H9 (cell line): ENCODE measurements around the gene TBC1D22A. TPM values are rescaled to one million over a fixed set of nuclear protein-coding genes. Genes with fewer than 3 reads are reported as not detected.
A peak's percentile ranks its signal among the peaks of the same experiment; 100 is the strongest.
"Not testable (repeated sequence)": the region's sequence is repeated elsewhere in the genome, so short reads cannot be mapped to it uniquely, and the experiment has no call there.

Source experiments
- DNase-seq: peaks from one replicate; pipeline ENCODE4 v3.0.0-alpha.2; 2017
- H2AFZ ChIP-seq: one replicate; pipeline ENCODE4 v1.6.1; 2013; ENCODE audit warnings: mild to moderate bottlenecking, low read length, control low read depth, moderate library complexity
- H2AK5ac ChIP-seq: 2 replicates; pipeline ENCODE4 v1.6.1; 2013; ENCODE audit warnings: low read length, control low read depth, mixed read lengths; ENCODE audit not compliant: insufficient read length
- H2BK120ac ChIP-seq: one replicate; pipeline ENCODE4 v1.6.1; 2013; ENCODE audit warnings: low read depth, mild to moderate bottlenecking, low read length, control low read depth, inconsistent platforms; ENCODE audit not compliant: poor library complexity, severe bottlenecking
- H2BK12ac ChIP-seq: 2 replicates; pipeline ENCODE4 v1.6.1; 2013; ENCODE audit warnings: low read length, control low read depth, mixed read lengths, low read depth; ENCODE audit not compliant: insufficient read length
- H2BK15ac ChIP-seq: 2 replicates; pipeline ENCODE4 v1.6.1; 2013; ENCODE audit warnings: low read depth, low read length, control low read depth
- H2BK20ac ChIP-seq: one replicate; pipeline ENCODE4 v1.6.1; 2013; ENCODE audit warnings: low read depth, mild to moderate bottlenecking, low read length, control low read depth, inconsistent platforms; ENCODE audit not compliant: poor library complexity, severe bottlenecking
- H2BK5ac ChIP-seq: 2 replicates; pipeline ENCODE4 v1.6.1; 2013; ENCODE audit warnings: low read length, control low read depth, mixed read lengths; ENCODE audit not compliant: insufficient read length
- H3K14ac ChIP-seq: 2 replicates; pipeline ENCODE4 v1.6.1; 2013; ENCODE audit warnings: low read length, control low read depth; ENCODE audit not compliant: insufficient read depth
- H3K18ac ChIP-seq: 2 replicates; pipeline ENCODE4 v1.6.1; 2013; ENCODE audit warnings: low read depth, mild to moderate bottlenecking, mixed read lengths, low read length, control low read depth; ENCODE audit not compliant: insufficient read length
- H3K23ac ChIP-seq: 2 replicates; pipeline ENCODE4 v1.6.1; 2013; ENCODE audit warnings: low read length, control low read depth, mixed read lengths, low read depth; ENCODE audit not compliant: insufficient read length
- H3K23me2 ChIP-seq: 2 replicates; pipeline ENCODE4 v1.6.1; 2013; ENCODE audit warnings: low read depth, mild to moderate bottlenecking, mixed read lengths, low read length, control low read depth; ENCODE audit not compliant: insufficient read length, poor library complexity, severe bottlenecking
- H3K27ac ChIP-seq: 2 replicates; pipeline ENCODE4 v1.5.1; 2013; ENCODE audit warnings: low read length, control low read depth, mixed read lengths, low read depth; ENCODE audit not compliant: insufficient read length
- H3K27me3 ChIP-seq: 2 replicates; pipeline ENCODE4 v1.6.1; 2013; ENCODE audit warnings: low read length, control low read depth, inconsistent platforms; ENCODE audit not compliant: insufficient read depth
- H3K4ac ChIP-seq: 2 replicates; pipeline ENCODE4 v1.6.1; 2013; ENCODE audit warnings: low read depth, mild to moderate bottlenecking, control low read depth, inconsistent platforms, low read length, moderate library complexity
- H3K4me1 ChIP-seq: 2 replicates; pipeline ENCODE4 v1.6.1; 2013; ENCODE audit warnings: low read length, control low read depth, inconsistent platforms; ENCODE audit not compliant: insufficient read depth
- H3K4me2 ChIP-seq: 2 replicates; pipeline ENCODE4 v1.6.1; 2013; ENCODE audit warnings: low read length, control low read depth, mixed read lengths; ENCODE audit not compliant: insufficient read length, insufficient read depth
- H3K56ac ChIP-seq: 2 replicates; pipeline ENCODE4 v1.6.1; 2013; ENCODE audit warnings: low read depth, mild to moderate bottlenecking, mixed read lengths, low read length, control low read depth; ENCODE audit not compliant: insufficient read length
- H3K79me1 ChIP-seq: 2 replicates; pipeline ENCODE4 v1.6.1; 2013; ENCODE audit warnings: low read depth, mild to moderate bottlenecking, moderate library complexity, low read length, control low read depth, inconsistent platforms; ENCODE audit not compliant: insufficient read depth, poor library complexity, severe bottlenecking
- H3K79me2 ChIP-seq: 2 replicates; pipeline ENCODE4 v1.6.1; 2013; ENCODE audit warnings: low read length, control low read depth, inconsistent platforms; ENCODE audit not compliant: insufficient read depth
- H3K9ac ChIP-seq: 2 replicates; pipeline ENCODE4 v1.6.1; 2013; ENCODE audit warnings: low read length, control low read depth, mixed read lengths; ENCODE audit not compliant: insufficient read length; ENCODE audit errors: extremely low read depth
- H3K9me3 ChIP-seq: one replicate; pipeline ENCODE4 v1.6.1; 2013; ENCODE audit warnings: low read depth, low read length, inconsistent platforms; ENCODE audit not compliant: control insufficient read depth
- H3T11ph ChIP-seq: one replicate; pipeline ENCODE4 v1.6.1; 2013; ENCODE audit warnings: mild to moderate bottlenecking, low read length, control low read depth, inconsistent platforms
- H4K20me1 ChIP-seq: one replicate; pipeline ENCODE4 v1.6.1; 2013; ENCODE audit not compliant: control insufficient read depth, insufficient read length, insufficient read depth
- H4K5ac ChIP-seq: 2 replicates; pipeline ENCODE4 v1.6.1; 2013; ENCODE audit warnings: low read depth, mild to moderate bottlenecking, mixed read lengths, low read length, control low read depth; ENCODE audit not compliant: insufficient read length
- H4K8ac ChIP-seq: replicated peaks from 2 replicates; pipeline ENCODE4 v1.6.1; 2013; ENCODE audit warnings: low read length, control low read depth, mixed read lengths, low read depth; ENCODE audit not compliant: insufficient read length
- H4K91ac ChIP-seq: 2 replicates; pipeline ENCODE4 v1.6.1; 2013; ENCODE audit warnings: low read depth, mild to moderate bottlenecking, moderate library complexity, mixed read lengths, low read length, control low read depth; ENCODE audit not compliant: insufficient read length
- H3K27ac Mint-ChIP-seq, 3 experiments: 2 replicates in 2 of 3; 3 replicates in 1 of 3; pipeline ENCODE4 v1.8.0; 2020 to 2021; ENCODE audit warnings: mixed read lengths in 3 of 3, mild to moderate bottlenecking in 1 of 3, moderate library complexity in 1 of 3
- H3K27me3 Mint-ChIP-seq: 2 replicates; pipeline ENCODE4 v1.8.0; 2021; ENCODE audit warnings: low read depth, mild to moderate bottlenecking, moderate library complexity, mixed read lengths
- H3K36me3 Mint-ChIP-seq, 3 experiments: 2 replicates in 2 of 3; 3 replicates in 1 of 3; pipeline ENCODE4 v1.8.0; 2020 to 2021; ENCODE audit warnings: low read depth in 3 of 3, mixed read lengths in 3 of 3; ENCODE audit not compliant: insufficient read depth in 1 of 3
- H3K4me1 Mint-ChIP-seq, 2 experiments: 2 replicates each; pipeline ENCODE4 v1.8.0; 2020; ENCODE audit warnings: mixed read lengths in 2 of 2
- H3K4me3 Mint-ChIP-seq, 2 experiments: 2 replicates in 1 of 2; 3 replicates in 1 of 2; pipeline ENCODE4 v1.8.0; 2020 to 2021; ENCODE audit warnings: mild to moderate bottlenecking in 2 of 2, mixed read lengths in 2 of 2, moderate library complexity in 1 of 2
- H3K9me3 Mint-ChIP-seq, 2 experiments: 2 replicates in 1 of 2; 3 replicates in 1 of 2; pipeline ENCODE4 v1.8.0; 2020; ENCODE audit warnings: mild to moderate bottlenecking in 2 of 2, mixed read lengths in 2 of 2, moderate library complexity in 1 of 2
- WGBS: extraction: QIAGEN DNeasy Blood & Tissue Kit; methylation state at CpG from one replicate; pipeline ENCODE4 v1.1.7; 2013; ENCODE audit warnings: missing lambda C conversion rate, low lambda C conversion rate, mixed read lengths; ENCODE audit not compliant: insufficient read length; ENCODE audit errors: extremely low coverage; 5-methylcytosine and 5-hydroxymethylcytosine counted together
- total RNA-seq: library from RNA; stranded (reverse); gene quantifications from 2 replicates; pipeline ENCODE4 v1.2.1, GENCODE V29; 2021
- TF ChIP-seq, protein P1 (sequence below): fragments of 200-600 bp; sonication (generic); conservative IDR thresholded peaks from 3 replicates; pipeline ENCODE4 v1.8.0; 2021; ENCODE audit warnings: antibody characterized with exemption, mild to moderate bottlenecking

Gene TBC1D22A
- total RNA-seq, 1 experiment from 2014 or later: 20.8 TPM

DNA sequence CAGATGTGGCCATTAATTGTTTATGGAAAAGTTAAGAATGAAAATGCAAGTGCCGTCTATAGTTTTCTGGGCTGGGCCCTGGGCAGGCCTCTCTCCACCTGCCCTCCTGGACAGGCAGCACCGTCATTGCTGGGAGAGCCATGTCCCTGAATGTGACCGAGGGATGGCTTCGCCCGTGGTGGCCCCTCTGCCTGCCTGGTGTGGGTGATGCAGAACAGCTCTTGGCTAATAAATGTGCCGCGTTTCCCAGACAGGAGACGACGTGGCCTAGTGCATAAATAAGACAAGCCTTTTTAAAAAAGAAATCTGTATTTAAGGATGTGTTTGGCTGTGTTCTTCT is 407.3 kb downstream of the TBC1D22A start:
- Histone ChIP-seq H3K56ac (no peak overlapping the region), H3K18ac (no peak overlapping the region), H3K23ac (no peak overlapping the region), H3K23me2 (peaks cover 3% of the 10 kb centered on the region), H2BK15ac (no peak overlapping the region), H4K91ac (no peak overlapping the region), H3T11ph (no peak overlapping the region), H2AFZ (no peak overlapping the region), H3K27ac (no peak overlapping the region), H2AK5ac (no peak overlapping the region), H2BK120ac (no peak overlapping the region), H4K5ac (no peak overlapping the region), H3K9me3 (peaks cover 9% of the 10 kb centered on the region), H3K27me3 (no peaks in the 10 kb centered on the region), H2BK5ac (no peak overlapping the region), H3K79me1 (no peaks in the 10 kb centered on the region), H2BK12ac (no peak overlapping the region), H2BK20ac (no peak overlapping the region), H3K4ac (no peak overlapping the region), H3K4me1 (no peaks in the 10 kb centered on the region), H4K8ac (no peak overlapping the region), H3K14ac (no peak overlapping the region), H3K79me2 (no peaks in the 10 kb centered on the region), H4K20me1 (peaks cover 5% of the 10 kb centered on the region), H3K9ac (no peak overlapping the region), H3K4me2 (no peak overlapping the region)
- TF ChIP-seq, protein P1, sequence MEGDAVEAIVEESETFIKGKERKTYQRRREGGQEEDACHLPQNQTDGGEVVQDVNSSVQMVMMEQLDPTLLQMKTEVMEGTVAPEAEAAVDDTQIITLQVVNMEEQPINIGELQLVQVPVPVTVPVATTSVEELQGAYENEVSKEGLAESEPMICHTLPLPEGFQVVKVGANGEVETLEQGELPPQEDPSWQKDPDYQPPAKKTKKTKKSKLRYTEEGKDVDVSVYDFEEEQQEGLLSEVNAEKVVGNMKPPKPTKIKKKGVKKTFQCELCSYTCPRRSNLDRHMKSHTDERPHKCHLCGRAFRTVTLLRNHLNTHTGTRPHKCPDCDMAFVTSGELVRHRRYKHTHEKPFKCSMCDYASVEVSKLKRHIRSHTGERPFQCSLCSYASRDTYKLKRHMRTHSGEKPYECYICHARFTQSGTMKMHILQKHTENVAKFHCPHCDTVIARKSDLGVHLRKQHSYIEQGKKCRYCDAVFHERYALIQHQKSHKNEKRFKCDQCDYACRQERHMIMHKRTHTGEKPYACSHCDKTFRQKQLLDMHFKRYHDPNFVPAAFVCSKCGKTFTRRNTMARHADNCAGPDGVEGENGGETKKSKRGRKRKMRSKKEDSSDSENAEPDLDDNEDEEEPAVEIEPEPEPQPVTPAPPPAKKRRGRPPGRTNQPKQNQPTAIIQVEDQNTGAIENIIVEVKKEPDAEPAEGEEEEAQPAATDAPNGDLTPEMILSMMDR: no peak
- Mint-ChIP-seq H3K27ac (no peak overlapping the region), H3K9me3 (peaks cover 6 to 10% of the 10 kb centered on the region in 2 experiments), H3K36me3 (peaks cover 10 to 16% (median 12%) of the 10 kb centered on the region in 3 experiments; a peak in 6 of 7 replicates), H3K4me3 (no peak overlapping the region), H3K4me1 (no peaks in the 10 kb centered on the region), H3K27me3 (peaks cover 2% of the 10 kb centered on the region)
- WGBS: no CpG with 5 or more reads among the region's 9 CpGs
- no peak for DNase-seq

DNA sequence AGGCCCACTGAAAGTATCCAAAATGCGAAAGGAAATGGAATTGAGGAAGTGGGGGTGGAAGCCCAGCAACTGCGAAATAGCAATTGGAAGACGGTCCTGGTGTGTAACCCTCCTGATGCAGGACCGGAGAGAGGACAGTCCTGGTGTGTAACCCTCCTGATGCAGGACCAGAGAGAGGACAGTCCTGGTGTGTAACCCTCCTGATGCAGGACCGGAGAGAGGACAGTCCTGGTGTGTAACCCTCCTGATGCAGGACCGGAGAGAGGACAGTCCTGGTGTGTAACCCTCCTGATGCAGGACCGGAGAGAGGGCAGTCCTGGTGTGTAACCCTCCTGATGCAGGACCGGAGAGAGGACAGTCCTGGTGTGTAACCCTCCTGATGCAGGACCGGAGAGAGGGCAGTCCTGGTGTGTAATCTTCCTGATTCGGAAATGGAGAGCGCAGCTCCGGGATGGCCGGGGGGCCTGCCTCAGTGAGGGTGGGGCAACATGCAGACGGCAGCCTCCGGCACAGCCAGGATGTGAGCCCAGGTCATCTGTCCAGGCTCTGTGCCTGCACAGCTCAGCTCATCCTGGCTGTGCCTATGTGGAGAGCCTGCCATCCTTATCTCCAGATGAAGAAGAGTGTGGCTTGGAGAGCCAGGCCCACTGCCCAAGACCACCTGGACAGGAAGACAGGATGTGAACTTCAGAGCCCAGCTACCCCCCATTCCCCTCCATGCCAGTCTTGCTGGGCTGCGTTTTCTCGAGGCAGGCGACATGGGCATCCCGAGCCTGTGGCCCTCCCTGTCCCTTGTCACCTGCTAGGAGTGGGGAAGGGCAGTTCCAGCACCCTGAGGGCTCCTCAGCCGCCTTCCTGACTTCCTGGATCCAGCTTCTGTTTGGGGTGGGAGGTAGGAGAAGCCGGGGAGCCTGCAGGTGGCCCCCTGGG is 408.3 kb downstream of the TBC1D22A start:
- not testable (repeated sequence) for H2AK5ac ChIP-seq, H3K27me3 ChIP-seq, H3K4me3 Mint-ChIP-seq, H2BK20ac ChIP-seq, H3K23ac ChIP-seq, H3K9me3 Mint-ChIP-seq, H2BK12ac ChIP-seq, H3K9ac ChIP-seq, H3K56ac ChIP-seq, H3K18ac ChIP-seq, H2BK120ac ChIP-seq, H3K27ac Mint-ChIP-seq, H3K79me1 ChIP-seq, H4K8ac ChIP-seq, H3K79me2 ChIP-seq, H3K9me3 ChIP-seq, H3K14ac ChIP-seq, H3K4ac ChIP-seq, H3K23me2 ChIP-seq, H2BK5ac ChIP-seq, H4K20me1 ChIP-seq, H4K5ac ChIP-seq, H2BK15ac ChIP-seq, H3K4me2 ChIP-seq, H2AFZ ChIP-seq, H3K27me3 Mint-ChIP-seq, H3K27ac ChIP-seq, H3T11ph ChIP-seq, H3K4me1 Mint-ChIP-seq, H4K91ac ChIP-seq, H3K4me1 ChIP-seq
- no CpG with 5 or more reads among the region's 21 CpGs for WGBS
- DNase-seq: peak; percentile 17
- peaks cover 12 to 17% (median 16%) of the 10 kb centered on the region in 3 experiments; a peak in 6 of 7 replicates for H3K36me3 Mint-ChIP-seq
